Glutamatergic neuron (in vitro differentiated cells): ENCODE data around the gene TXNRD1. TPM values are rescaled to one million over a fixed set of nuclear protein-coding genes. Genes with fewer than 3 reads are reported as not detected.

Source experiments
- DNase-seq: peaks from one replicate; pipeline ENCODE4 v3.0.0; 2022
- H3K27ac Mint-ChIP-seq: one replicate; pipeline ENCODE4 v1.8.0; 2020; ENCODE audit warnings: mild to moderate bottlenecking, mixed read lengths, inconsistent platforms; ENCODE audit not compliant: unreplicated experiment
- H3K27me3 Mint-ChIP-seq: one replicate; pipeline ENCODE4 v1.8.0; 2020; ENCODE audit warnings: mild to moderate bottlenecking, moderate library complexity, mixed read lengths, inconsistent platforms; ENCODE audit not compliant: unreplicated experiment
- H3K36me3 Mint-ChIP-seq: one replicate; pipeline ENCODE4 v1.8.0; 2020; ENCODE audit warnings: mild to moderate bottlenecking, mixed read lengths, inconsistent platforms; ENCODE audit not compliant: unreplicated experiment
- H3K4me1 Mint-ChIP-seq: one replicate; pipeline ENCODE4 v1.8.0; 2020; ENCODE audit warnings: mild to moderate bottlenecking, low read depth, mixed read lengths, inconsistent platforms; ENCODE audit not compliant: unreplicated experiment
- H3K4me3 Mint-ChIP-seq: one replicate; pipeline ENCODE4 v1.8.0; 2020; ENCODE audit warnings: mild to moderate bottlenecking, mixed read lengths, inconsistent platforms; ENCODE audit not compliant: unreplicated experiment
- H3K9me3 Mint-ChIP-seq: one replicate; pipeline ENCODE4 v1.8.0; 2020; ENCODE audit warnings: mild to moderate bottlenecking, moderate library complexity, mixed read lengths, inconsistent platforms; ENCODE audit not compliant: unreplicated experiment
- total RNA-seq: library from RNA; stranded (reverse); fragmentation: NEBNext Ultra II Directional; extraction: Animal tissue kit (Norgen Biotek cat#: 25700); gene quantifications from one replicate; pipeline ENCODE4 v1.2.1, GENCODE V29; 2021; ENCODE audit not compliant: unreplicated experiment
- TF ChIP-seq, protein P1 (sequence below): fragments of 200-600 bp; sonication (generic); IDR thresholded peaks from one replicate; pipeline ENCODE4 v1.5.0; 2021; ENCODE audit not compliant: partially characterized antibody, unreplicated experiment

TXNRD1 gene
- total RNA-seq, 1 donor from 2014 or later: 81.1 TPM

DNA sequence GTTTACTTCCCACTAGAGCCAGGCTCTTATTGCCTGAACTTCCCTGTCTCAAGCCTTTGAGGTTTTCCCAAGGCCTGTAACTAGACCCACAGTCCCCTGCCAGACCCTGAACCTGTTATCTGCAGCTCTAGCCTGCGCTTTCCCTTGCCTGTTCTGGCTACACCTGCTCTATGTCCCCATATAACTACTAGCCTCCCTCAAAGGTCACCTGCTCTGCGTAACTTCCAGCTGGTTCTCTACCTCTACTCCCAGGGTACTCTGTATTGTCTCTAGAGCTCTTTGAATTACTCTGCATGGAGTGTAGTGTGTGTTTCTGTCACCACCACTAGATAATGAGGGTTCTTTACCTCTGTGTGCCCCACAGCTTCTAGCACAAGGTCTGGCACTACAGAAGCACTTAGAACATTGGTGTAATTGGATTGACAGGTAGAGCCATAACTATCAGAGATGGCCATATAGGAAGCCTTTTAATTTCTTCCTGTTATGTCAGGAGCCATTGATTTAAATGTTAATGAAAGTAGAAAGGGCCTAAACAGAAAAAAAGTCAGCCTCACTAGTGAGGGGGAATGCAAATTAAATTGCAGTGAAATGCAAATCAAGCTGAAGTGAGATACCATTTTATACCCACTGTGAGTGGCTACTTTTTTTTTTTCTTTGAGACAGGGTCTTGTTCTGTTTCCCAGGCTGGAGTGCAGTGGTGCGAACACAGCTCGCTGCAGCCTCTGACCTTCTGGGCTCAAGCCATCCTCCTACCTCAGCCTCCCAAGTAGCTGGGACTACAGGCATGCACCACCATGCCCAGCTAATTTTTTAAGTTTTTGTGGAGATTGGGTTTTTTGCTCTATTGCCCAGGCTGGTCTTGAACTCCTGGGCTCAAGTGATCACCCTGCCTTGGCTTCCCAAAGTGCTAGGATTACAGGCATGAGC lies 135.7 kb downstream of the TXNRD1 start:
- Mint-ChIP-seq H3K4me1 (no peaks in the 10 kb centered on the region), H3K27ac (no peak overlapping the region), H3K4me3 (no peak overlapping the region), H3K27me3 (peaks cover 5% of the 10 kb centered on the region), H3K36me3 (peaks cover 9% of the 10 kb centered on the region), H3K9me3 (no peaks in the 10 kb centered on the region)
- DNase-seq: no peak
- TF ChIP-seq, protein P1, sequence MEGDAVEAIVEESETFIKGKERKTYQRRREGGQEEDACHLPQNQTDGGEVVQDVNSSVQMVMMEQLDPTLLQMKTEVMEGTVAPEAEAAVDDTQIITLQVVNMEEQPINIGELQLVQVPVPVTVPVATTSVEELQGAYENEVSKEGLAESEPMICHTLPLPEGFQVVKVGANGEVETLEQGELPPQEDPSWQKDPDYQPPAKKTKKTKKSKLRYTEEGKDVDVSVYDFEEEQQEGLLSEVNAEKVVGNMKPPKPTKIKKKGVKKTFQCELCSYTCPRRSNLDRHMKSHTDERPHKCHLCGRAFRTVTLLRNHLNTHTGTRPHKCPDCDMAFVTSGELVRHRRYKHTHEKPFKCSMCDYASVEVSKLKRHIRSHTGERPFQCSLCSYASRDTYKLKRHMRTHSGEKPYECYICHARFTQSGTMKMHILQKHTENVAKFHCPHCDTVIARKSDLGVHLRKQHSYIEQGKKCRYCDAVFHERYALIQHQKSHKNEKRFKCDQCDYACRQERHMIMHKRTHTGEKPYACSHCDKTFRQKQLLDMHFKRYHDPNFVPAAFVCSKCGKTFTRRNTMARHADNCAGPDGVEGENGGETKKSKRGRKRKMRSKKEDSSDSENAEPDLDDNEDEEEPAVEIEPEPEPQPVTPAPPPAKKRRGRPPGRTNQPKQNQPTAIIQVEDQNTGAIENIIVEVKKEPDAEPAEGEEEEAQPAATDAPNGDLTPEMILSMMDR: no peak

DNA sequence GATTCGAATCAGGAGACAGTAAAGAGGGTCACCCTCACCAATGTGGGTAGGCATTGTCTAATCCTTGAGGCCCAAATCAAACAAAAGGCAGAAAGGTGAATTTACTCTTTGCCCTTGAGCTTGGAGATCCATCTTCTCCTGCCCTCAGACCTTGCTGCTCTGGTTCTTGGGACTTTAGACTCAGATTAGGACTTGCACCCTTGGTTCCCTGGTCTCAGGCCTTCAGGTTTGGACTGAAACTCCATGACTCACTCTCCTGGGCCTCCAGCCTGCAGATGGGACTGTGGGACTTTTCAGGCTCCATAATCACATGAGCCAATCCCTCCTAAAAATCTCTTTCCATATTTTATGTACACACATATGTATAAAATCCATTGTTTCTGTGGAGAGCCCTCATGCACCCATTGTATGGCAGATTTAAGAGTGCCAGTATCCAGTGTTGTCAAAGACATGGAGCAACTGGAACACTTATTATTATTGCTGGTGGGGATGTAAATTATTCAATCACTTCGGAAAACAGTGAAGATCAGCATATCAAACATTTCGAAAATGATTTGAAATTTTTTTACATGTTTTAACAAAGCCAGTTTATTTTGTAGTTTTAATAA lies 136.6 kb downstream of the TXNRD1 start:
- no peaks in the 10 kb centered on the region for H3K4me1 Mint-ChIP-seq
- H3K27me3 Mint-ChIP-seq: peaks cover 5% of the 10 kb centered on the region
- TF ChIP-seq, protein P1: no peak
- no peaks in the 10 kb centered on the region for H3K9me3 Mint-ChIP-seq
- no peak overlapping the region for H3K4me3 Mint-ChIP-seq
- H3K36me3 Mint-ChIP-seq: peaks cover 9% of the 10 kb centered on the region
- no peak for DNase-seq
- no peak overlapping the region for H3K27ac Mint-ChIP-seq

DNA sequence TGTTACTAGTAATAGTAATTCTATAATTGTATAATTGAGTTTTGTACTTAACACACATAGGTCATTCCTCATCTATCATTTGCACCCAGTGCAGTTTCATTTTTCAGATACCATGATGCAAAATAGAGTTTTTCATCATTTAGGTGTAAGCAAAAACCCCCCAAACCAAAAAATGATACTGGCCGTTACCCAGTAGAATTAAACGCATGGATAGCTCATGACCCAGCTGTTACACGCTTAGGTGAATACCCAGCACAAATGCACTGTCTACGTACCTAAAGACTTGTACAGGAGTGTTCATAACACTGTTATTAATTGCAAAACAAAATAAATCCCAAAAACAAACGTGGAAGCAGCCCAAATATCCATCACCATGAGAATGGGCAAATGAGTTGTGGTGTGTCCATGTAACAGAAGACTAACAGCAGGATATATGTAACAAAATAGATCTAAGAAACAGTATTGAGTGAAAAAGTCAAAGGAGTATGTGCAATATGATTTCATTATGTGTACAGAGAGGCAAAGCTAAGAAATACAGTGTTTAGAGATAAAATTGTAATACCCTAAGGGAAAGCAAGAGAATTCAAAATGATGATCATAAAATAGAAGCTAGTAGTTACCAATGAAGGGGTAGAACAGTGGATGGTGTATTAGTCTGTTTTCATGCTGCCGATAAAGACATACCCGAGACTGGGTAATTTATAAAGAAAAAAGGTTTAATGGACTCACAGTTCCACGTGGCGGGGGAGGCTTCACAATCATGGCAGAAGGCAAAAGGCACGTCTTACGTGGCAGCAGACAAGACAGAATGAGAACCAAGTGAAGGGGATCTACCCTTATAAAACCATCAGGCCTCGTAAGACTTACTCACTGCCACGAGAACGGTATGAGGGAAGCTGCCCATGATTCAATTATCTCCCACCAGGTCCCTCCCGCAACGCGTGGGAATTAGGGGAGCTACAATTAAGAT lies 137.7 kb downstream of the TXNRD1 start:
- H3K4me1 Mint-ChIP-seq: no peaks in the 10 kb centered on the region
- peaks cover 7% of the 10 kb centered on the region for H3K27me3 Mint-ChIP-seq
- no peak overlapping the region for H3K27ac Mint-ChIP-seq
- H3K36me3 Mint-ChIP-seq: peaks cover 9% of the 10 kb centered on the region
- DNase-seq: no peak
- H3K9me3 Mint-ChIP-seq: peaks cover 1% of the 10 kb centered on the region
- TF ChIP-seq, protein P1: no peak
- H3K4me3 Mint-ChIP-seq: no peak overlapping the region

DNA sequence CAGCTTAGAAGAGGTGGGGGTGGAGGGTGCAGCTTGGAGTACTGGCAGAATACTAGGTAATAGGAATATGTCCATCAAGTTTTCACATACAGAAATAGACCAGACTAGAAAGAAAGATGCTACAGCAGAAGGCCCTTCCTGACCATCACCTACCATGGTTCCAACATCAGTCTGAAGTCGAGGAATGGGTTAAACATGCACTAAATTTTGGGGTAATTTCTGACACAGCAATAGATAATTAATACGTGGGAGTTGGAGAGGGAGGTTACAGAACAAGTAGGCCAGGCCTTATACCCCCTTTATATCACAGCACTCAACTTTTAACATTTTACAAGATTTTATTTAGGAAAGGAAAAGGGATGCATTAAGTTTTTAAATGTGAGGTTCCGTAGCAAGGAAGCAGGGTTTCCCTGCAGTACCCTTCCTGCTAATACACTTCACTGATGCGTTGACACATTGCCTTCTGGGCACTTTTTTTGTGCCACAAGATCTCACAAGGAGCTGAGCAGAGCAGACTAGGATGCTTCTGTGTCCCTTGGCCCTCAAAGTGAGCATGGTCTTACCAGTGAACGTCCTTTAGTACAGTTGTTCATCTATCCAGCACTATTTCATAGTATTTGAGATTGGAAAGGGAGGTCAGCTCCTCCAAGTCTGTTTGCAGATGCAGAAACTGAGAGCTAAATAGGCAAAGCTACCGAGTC lies 138.7 kb downstream of the TXNRD1 start:
- H3K9me3 Mint-ChIP-seq: peaks cover 2% of the 10 kb centered on the region
- H3K27ac Mint-ChIP-seq: no peak overlapping the region
- no peak for DNase-seq
- H3K27me3 Mint-ChIP-seq: peaks cover 7% of the 10 kb centered on the region
- no peak overlapping the region for H3K4me3 Mint-ChIP-seq
- peaks cover 15% of the 10 kb centered on the region for H3K36me3 Mint-ChIP-seq
- TF ChIP-seq, protein P1: no peak
- no peaks in the 10 kb centered on the region for H3K4me1 Mint-ChIP-seq
